A673 (cell line): ENCODE results near the gene COL4A6.

ENCODE experiments used
- EZH2 ChIP-seq: fragments of 200-600 bp; sonication (generic); IDR thresholded peaks from 2 replicates; pipeline ENCODE4 v1.6.1; 2017; ENCODE audit warnings: borderline replicate concordance, low read depth, mild to moderate bottlenecking, mixed read lengths, antibody characterized with exemption, low read length; ENCODE audit not compliant: poor library complexity, severe bottlenecking
- TF ChIP-seq, protein P1 (sequence below): fragments of 300-800, 200-600 bp; sonication (generic); conservative IDR thresholded peaks from 2 replicates; pipeline ENCODE4 v1.5.1; 2017; ENCODE audit warnings: low read depth, mild to moderate bottlenecking, antibody characterized with exemption, low read length, moderate library complexity, mixed read lengths

DNA sequence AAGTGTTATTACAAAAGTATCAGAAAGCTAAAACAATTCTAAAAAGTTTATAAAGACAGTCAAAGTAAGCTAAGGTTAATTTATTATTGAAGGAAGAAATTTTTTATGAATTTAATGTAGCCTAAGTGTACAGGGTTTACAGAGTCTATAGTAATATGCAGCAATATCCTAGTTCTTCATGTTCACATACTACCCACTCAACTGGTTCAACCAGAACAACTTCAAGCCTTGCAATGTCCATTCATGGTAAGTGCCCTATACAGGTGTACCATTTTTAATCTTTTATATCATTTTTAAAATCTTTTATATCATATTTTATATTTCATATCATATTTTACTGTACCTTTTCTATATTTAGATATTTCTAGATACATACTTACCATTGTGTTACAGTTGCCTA lies 35.8 kb upstream of the COL4A6 start:
- TF ChIP-seq, protein P1, sequence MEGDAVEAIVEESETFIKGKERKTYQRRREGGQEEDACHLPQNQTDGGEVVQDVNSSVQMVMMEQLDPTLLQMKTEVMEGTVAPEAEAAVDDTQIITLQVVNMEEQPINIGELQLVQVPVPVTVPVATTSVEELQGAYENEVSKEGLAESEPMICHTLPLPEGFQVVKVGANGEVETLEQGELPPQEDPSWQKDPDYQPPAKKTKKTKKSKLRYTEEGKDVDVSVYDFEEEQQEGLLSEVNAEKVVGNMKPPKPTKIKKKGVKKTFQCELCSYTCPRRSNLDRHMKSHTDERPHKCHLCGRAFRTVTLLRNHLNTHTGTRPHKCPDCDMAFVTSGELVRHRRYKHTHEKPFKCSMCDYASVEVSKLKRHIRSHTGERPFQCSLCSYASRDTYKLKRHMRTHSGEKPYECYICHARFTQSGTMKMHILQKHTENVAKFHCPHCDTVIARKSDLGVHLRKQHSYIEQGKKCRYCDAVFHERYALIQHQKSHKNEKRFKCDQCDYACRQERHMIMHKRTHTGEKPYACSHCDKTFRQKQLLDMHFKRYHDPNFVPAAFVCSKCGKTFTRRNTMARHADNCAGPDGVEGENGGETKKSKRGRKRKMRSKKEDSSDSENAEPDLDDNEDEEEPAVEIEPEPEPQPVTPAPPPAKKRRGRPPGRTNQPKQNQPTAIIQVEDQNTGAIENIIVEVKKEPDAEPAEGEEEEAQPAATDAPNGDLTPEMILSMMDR: no peak
- TF ChIP-seq EZH2: no peak
